ENCODE measurements around the gene PLA2G2C. TPM values are rescaled to one million over a fixed set of nuclear protein-coding genes. Genes with fewer than 3 reads are reported as not detected.

The PLA2G2C gene
- total RNA-seq, 1 donor from 2014 or later: 0.57 TPM

DNA sequence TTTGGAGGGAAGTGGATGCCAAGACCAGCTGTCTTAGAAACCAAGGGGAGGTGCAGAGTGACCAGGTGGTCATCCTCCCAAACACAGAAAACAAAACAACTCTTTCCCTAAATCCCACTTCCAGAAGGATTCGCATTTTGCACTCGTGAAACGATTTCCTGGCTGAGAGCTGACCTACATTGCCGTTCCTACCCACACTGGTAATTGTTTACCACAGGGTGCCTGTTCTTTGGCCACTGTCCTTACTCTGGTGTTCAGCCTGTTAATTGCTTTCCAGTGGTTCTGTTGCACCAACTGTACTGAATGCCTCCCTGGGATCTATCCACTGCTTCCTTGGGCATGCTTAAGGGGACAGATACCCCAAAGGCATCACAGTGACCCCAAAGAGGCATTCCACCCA lies 23.2 kb upstream of the PLA2G2C start:
- intact Hi-C loops (cut with micrococcal nuclease): no loop called here

DNA sequence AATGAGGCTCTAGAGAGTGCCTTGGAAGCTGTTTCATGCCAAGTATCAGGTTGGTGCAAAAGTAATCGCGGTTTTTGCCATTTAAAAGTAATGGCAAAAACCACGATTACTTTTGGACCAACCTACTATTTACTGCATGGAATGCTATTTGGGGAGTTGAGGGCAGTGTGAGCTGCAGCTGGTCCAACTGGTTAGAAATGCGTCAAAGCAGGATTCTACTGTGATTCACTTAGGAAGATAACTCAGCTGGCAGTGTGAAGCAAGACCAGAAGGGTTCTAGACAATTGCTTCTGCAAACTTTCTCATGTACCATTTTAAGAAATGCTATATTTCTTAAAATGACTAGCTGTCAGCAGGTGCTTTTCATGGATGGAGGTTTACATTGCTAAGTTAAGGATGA lies 21.2 kb upstream of the PLA2G2C start:
- intact Hi-C loops (cut with micrococcal nuclease): no loop called here

DNA sequence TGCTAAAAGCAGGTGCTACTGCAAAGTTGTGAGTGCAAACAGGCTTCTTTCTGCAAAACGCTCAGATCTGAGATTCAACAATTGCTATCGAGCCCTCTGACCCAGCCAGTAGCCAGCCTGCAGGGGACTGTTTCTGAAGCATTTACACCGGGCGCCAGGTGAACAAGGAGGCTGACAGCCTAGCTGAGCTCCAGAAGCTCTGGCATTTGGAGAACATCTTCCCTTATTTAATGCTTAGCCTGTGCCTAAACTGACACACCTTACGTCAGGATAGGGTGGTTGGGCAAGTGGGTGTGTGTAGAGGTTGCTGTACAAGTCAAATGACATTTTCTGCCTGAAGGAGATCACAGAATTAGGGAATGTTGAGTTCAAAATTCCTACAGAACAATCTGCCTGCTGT lies 15.8 kb upstream of the PLA2G2C start:
- intact Hi-C loops (cut with micrococcal nuclease): no loop called here

DNA sequence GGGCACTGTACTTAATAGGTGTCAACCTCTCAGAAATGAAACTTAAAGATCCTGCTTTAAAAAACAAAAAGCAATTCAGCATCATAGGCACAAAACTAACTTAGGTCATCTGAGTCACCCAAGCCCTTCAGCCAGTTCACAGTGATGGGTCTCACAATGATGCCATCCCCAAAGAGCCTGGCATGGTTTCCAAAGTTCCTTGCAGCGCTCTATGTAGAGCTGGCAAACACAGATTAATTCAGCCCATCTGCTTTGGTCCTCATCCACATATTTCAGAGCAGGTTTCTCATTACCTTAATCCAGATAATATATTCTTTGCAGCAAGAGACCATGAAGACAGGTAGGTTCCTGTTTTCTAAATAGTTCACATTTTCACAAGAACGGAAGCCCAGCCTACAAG lies 14.6 kb upstream of the PLA2G2C start:
- intact Hi-C loops (cut with micrococcal nuclease): no loop called here

DNA sequence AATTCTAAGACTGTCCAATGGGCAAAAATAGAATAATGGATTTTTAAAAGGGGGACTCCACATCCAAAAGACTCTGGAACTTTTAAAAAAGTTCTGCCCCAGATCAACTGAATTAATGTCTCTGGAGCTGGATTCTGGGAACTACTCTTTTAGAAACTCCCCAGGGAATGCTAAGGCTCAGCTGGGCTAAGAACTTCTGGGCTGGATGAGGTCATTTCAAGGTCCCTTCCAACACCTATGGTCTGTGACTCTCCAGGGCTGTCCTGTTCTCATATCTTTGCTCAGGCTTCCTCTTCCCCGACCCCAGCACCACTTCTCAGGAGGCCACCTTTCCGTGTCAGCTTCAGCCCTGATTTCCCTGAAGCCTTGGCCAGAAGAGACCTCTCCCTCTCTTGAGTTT lies 13.5 kb upstream of the PLA2G2C start:
- intact Hi-C loops (cut with micrococcal nuclease): no loop called here

DNA sequence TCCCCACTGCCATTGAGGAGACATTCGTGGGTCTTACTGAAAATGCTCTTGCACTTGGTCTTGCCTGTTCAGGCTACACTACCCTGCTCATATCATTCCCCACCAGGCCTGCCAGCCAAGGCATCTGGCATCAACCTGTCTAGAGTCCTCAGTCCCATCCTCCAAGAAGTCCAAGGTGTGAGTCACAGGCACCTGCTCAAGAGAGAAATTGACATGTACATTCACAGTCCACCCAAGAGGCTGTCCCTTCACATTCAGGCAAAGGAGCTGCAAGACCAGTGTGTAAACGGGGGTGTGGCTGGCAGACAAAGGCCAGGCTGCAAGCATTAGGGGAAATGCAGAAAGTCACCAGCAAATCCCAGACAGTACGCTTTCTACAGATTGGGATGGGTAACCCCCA lies 13.1 kb upstream of the PLA2G2C start:
- intact Hi-C loops (cut with micrococcal nuclease): no loop called here

DNA sequence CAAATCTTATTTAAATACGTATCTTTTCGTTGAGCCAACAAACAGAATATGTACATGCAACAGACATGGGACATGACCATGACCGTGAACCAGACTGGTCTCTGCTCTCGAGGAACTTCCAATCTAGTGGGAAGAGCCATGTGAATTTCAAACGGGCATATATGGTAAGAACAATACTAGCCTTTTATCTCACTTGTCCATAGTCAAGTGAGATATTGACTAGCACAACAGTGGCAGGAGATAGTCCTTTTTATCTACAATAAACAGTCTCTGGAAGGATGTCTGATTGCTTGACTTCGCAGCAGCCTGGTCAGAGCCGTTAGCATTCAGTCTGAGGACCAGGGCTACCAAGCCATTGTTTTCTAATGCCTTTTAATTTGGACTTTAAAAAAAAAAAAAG lies 12.6 kb upstream of the PLA2G2C start:
- intact Hi-C loops (cut with micrococcal nuclease): no loop called here

DNA sequence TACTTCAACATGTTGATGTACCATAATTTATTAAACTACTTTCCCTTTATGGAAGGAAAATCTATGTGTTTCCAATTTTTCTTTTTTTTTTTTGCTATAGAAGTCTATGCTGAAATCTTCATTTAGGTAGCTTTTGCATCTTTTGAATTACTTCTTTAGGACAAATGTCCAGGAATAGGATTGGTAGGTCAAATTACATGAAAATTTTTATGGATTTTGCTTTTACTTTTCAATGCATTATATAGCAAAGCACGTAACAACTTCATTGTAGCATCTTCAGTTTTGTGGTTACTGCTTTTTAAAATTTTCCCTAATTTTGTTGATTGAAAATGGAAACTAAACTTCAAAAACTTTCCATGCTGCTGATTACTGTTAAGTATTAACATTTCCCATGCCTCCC lies 12.0 kb upstream of the PLA2G2C start:
- intact Hi-C loops (cut with micrococcal nuclease): no loop called here

DNA sequence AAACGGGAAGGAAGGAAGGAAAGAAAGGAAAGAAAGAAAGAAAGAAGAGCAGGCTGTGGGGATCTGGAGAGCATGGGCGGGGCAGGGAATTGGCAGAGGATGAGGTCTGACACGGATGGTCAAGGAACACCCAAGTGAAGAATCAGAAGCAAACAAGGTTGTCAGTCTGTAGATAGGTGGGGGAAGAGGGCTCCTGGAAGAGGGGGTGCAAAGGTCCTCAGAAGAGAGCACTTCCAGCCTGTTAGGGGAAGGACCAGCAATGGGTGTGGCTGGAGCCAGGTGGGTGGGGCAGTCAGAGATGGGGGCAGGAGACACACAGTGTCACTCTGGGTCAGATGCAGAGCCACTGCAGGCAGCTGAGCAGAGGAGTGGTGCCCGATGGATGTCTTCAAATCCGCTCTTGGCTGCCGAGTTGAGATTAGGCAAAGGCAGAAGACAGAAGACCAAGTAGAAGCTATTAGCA lies 11.0 kb upstream of the PLA2G2C start:
- intact Hi-C loops (cut with micrococcal nuclease): no loop called here

DNA sequence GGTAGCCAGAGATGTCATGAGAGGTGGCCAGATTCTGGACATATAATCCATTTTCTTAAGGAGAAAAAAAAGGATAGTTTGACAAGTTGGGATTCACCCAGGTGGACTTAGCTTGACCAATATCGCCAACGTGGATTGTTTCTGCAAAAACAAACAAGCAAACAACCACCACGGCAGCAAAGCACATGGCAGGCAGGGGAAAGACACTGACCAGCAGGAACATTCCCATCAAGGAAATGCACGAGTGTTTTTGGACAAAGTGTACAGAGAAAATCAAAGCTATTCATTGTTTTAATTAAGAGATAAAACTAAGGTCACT lies 9.1 kb upstream of the PLA2G2C start:
- intact Hi-C loops (cut with micrococcal nuclease): loop anchor here (1.0 to 2.0 kb wide), 2 partner anchors 30 to 277 kb away; no protein-coding TSS in a partner anchor

DNA sequence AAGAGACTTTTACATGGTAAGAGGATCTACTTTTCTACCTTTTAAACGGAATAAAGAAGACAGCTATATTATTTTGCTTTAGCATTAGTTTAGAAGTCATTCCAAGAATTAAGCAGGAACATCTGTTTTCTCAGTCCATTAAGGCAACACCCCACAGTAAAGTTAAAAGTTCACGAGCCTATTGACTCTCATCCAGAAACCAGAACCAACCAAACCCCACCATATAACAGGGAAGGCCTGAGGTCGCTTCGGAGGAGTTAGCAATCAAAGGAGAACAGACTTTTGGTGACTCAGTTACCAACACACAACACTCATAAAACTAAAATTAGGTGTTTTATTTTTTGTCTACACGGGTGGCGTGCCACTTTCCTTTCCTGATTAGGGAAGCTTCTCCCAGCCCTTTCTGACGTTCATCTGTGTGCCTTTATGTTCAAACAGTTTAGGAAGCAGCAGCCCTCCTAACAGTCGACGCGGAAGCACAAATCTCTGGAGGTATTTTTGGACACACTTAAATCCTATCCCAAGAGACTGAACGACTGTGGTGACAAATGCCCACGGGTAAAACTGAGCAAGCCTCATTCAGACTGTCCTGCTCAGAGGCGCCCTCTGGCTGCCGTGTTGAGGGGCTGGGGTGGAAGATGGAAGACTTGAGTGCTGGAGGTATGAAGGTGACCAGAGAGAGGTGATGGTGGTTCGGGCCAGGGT lies 8.6 kb upstream of the PLA2G2C start:
- intact Hi-C loops (cut with micrococcal nuclease): loop anchor here (1.0 to 2.0 kb wide), 2 partner anchors 30 to 276 kb away; no protein-coding TSS in a partner anchor

DNA sequence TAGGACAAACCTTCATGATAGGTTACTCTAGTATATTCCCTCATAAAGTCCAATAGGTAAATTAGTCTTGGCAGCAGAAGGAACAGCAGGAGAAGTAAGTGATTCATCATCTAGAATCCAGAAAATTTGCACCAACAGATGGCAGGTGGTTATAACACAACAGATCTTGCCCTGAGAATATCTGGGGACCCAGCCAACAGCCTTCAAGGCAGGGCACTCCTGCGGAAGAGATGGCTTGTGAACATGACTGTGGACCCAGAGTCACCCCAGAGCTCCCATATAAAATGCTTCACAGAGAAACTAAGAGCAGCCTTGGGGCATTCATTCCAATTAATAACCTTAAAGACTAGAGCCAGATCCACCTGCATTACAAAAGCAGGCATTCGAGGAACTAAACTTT lies 7.9 kb upstream of the PLA2G2C start:
- intact Hi-C loops (cut with micrococcal nuclease): loop anchor here (2.0 kb wide), 1 partner anchor 275 kb away; no protein-coding TSS in a partner anchor

DNA sequence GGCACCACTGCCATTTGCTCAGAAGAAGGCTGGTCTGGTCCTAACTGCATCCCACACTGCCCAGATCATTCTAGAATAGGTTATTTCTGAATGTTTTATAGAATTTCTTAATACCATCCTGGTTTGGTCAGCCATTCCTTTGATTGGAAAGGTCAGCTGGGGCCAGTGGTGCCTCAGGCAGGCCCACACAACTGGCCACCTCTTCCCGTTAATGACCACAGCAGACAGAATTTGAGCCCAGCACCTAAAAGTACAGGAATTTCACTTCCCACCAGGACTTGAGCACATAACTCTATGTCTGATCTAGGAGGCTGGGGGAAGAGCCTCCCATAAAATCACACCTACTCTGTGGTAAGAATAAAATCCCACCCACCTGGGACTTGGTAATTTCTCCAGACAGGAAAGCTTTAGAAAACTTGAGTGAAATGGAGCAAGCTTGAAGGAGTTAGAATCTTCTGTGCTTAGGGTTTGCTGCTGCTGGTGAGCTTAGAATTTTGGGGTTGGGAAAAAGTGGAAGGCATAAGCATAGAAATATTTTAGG lies 6.6 kb upstream of the PLA2G2C start:
- intact Hi-C loops (cut with micrococcal nuclease): no loop called here

DNA sequence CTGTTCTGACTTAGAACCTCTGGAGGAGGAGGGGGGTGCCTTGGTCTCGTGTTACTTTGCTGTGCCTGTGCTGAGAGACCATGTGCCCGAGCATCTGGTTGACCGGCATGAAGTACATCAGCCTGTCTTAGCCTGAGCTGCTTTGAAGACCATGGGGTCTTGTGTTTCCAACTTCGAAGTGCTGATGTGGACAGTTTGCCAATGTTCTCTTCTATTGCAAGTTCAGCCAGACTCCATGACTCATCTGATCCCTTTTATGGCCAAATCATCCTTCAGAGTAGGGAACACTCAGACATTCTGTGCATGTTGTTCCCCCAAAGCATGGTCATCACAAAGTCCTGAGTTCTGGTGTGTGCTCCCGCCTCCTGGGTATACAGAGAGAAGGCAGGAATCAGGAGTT lies 6.0 kb upstream of the PLA2G2C start:
- intact Hi-C loops (cut with micrococcal nuclease): no loop called here

DNA sequence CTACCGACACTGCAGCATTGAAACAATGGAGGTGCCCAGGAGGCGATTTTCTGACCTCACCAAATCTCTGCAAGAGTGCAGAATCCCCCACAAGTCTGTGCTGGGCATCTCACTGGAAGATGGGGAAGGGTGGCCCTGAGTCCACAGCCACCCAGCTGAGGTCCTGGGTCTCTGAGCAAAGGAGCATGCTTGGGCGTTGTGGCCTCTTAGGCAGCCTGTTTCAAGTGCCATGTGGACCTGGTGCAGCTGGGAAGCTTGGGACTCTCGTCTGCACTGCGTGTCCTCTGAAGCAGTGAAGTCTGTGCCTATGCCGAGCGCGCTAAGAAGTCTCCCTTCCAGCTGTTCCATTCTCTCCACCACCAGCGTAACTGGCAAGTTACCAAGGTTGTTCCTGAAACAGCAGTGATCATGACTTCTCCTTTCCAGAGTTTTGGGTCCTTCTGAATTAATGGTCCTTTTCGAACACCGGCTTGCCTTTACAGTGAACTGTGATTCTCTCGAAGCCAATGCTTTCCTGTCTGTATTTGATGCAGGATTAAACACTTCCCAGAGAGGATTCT lies 5.0 kb upstream of the PLA2G2C start:
- intact Hi-C loops (cut with micrococcal nuclease): no loop called here

DNA sequence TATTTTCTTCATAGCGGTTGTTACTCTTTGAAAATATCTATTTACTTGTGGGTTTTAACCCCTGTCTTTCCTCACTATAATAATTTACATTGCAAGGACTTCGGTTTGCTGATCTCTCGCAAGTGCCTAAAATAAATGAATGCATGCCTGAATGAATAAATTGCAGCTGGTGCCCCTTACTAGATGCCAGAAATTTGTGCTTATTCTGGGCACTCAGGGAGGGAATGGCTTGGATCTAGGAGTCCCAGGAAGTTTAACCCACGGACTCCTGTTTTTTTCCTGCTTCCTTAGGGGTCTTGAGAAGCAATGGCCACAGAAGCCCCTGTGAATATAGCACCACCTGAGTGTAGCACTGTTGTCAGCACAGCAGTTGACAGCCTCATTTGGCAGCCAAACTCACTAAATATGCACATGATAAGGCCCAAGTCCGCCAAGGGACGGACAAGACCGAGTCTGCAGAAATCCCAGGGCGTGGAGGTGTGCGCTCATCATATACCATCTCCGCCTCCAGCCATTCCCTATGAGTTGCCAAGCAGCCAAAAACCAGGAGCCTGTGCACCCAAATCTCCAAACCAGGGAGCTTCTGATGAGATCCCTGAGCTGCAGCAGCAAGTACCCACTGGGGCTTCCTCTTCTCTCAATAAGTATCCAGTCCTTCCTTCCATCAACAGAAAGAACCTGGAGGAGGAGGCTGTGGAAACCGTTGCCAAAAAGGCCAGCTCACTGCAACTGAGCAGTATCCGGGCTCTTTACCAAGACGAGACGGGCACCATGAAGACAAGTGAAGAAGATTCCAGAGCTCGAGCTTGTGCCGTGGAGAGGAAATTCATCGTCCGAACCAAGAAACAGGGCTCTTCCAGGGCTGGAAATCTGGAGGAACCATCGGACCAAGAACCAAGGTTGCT lies 4.2 kb upstream of the PLA2G2C start:
- intact Hi-C loops (cut with micrococcal nuclease): no loop called here

DNA sequence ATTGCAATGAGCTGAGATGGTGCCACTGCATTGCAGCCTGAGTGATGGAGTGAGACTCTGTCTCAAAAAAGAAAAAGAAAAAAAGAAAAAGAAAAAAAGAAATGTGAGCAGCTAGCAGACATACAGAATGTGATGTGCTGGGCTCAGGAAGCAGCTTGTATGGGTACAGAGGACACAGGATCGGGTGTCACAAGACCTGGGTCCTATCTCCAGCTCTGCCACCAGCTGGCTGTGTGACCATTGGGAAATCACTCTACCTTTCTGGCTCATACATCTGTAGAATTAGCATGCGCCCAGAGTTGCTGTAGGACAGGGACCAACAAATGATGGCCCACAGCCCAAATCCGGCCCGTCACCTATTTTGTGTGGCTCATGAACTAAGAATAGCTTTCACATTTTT lies 3.3 kb upstream of the PLA2G2C start:
- intact Hi-C loops (cut with micrococcal nuclease): loop anchor here (5.0 kb wide), 1 partner anchor 37 kb away; no protein-coding TSS in a partner anchor

DNA sequence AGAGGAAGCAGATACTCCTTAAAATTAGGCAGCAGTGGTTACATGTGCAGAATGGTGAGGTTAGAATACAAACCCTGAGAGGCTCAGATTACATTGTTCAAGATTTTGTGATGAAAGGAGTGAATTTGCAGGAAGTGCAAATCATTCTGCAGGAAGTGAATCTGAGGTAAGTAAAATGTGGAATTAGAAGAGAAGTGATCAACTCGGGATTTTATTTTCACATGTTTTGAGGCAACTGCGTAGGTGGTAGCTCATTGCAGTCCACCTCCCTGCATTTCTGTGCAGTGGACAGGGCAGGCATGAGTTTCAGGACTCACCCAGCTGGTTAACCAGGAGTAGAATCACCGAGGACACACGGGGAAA lies 2.1 kb upstream of the PLA2G2C start:
- intact Hi-C loops (cut with micrococcal nuclease): loop anchor here (5.0 kb wide), 1 partner anchor 36 kb away; no protein-coding TSS in a partner anchor

DNA sequence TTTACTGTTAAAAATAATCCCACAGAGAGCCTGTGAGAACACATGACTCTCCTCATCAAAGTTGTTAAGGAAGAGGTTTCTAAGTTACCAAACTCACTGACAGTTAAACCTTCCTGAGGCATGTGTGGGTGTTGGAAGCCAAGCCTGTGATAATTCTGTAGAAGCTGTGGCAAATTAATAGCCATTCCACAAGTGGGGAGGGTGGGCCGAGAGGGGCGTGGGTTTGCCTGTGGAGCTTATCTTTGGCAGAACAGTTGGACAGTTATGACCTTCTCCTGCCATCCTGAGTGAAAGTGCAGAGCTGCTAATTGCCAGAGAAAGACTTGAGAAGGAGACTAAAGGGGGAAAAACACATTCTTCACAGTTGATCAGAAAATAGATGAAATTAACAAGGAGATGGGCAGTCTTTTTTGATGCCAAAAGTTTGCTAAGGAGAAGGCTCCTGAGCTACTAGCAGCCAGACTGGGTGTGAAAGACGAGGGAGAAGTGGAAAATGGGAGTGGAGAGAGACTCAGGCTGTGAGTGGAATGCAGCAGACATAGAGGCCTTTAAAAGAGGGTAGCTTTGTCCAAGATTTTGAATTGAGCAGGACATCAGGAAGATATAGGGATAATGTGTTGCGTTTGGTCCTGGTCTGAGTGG lies 1.6 kb upstream of the PLA2G2C start:
- intact Hi-C loops (cut with micrococcal nuclease): loop anchor here (5.0 kb wide), 1 partner anchor 36 kb away; no protein-coding TSS in a partner anchor

DNA sequence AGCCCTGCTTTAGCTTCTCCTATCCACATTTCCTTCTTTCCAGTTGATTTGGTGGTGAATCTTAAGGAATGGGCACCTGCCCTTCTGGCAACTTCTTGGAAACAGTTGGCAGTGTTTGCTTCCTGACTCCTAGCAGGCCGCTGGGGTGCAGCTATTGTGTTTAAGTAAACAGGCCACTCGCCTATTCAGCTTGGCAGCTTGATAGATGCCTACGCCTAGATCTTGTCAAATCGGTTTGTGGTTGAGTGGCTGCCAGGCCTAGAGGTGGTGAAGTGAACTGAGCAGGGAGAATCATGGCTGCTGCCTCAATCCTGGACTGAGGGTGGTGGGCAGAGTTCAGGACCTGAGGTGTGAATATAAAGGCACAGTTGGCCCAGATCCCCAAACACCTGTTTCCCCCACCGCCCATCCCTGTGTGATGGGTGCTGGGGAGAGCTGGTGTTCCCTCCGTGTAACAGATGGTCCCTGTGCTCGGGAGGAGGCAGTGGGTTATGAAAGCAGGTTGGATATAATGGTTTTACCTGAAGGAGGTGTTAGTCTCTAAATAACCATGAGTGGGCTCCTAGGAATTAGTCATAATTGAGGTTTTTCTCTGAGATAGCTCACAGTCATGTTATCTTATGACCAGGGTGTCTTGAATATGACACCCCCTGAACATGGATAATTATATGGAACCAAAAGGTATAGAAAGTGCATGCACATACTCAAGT lies 940 bp upstream of the PLA2G2C start:
- intact Hi-C loops (cut with micrococcal nuclease): loop anchor here (5.0 kb wide), 1 partner anchor 35 kb away; no protein-coding TSS in a partner anchor

All from T-helper 2 cell treated with Interferon-gamma antibody and Interleukin-4, amounts not matched to agents 100 ng/mL and 5 ng/mL, for 36 hours (primary cell).